A673 (cell line): ENCODE measurements around the gene OSGIN1. TPM values are rescaled to one million over a fixed set of nuclear protein-coding genes. Genes with fewer than 3 reads are reported as not detected.

Experiments used
- BruUV-seq: library from RNA; stranded (reverse); fragments of 400-500 nt; replicated peaks from 2 replicates; lab custom pipeline; 2021; lab: Mats Ljungman, UMichigan
- CTCF ChIA-PET: fragments of 300-600 bp; sonication (Branson Sonifier 250); formaldehyde crosslinking; loops from one replicate; lab custom pipeline; 2022; ENCODE audit warnings: antibody characterized with exemption; lab: Charles Lee
- POLR2A ChIA-PET: fragments of 300-600 bp; sonication (Branson Sonifier 250); formaldehyde crosslinking; loops from one replicate; lab custom pipeline; 2022; ENCODE audit warnings: antibody characterized with exemption; ENCODE audit not compliant: low non-redundant PET; lab: Charles Lee
- DNase-seq: peaks from one replicate; pipeline ENCODE4 v3.0.0-alpha.2; 2015; ENCODE audit warnings: low spot score
- H3K27ac ChIP-seq: fragments of 200-600 bp; sonication (generic); 2 replicates; pipeline ENCODE4 v1.5.1; 2016; ENCODE audit warnings: mixed run types, low read depth, mild to moderate bottlenecking, mixed read lengths, antibody characterized with exemption, low read length; ENCODE audit not compliant: poor library complexity, severe bottlenecking
- H3K27me3 ChIP-seq: fragments of 200-600 bp; sonication (generic); replicated peaks from 2 replicates; pipeline ENCODE4 v1.6.1; 2017; ENCODE audit warnings: mixed run types, low read depth, mild to moderate bottlenecking, mixed read lengths, antibody characterized with exemption, low read length; ENCODE audit not compliant: insufficient read depth, poor library complexity
- H3K36me3 ChIP-seq: fragments of 200-600 bp; sonication (generic); 2 replicates; pipeline ENCODE4 v1.6.1; 2016; ENCODE audit warnings: mixed run types, mild to moderate bottlenecking, mixed read lengths, antibody characterized with exemption, low read length; ENCODE audit not compliant: insufficient read depth, poor library complexity, severe bottlenecking
- H3K4me1 ChIP-seq: fragments of 200-600 bp; sonication (generic); 2 replicates; pipeline ENCODE4 v1.6.1; 2017; ENCODE audit warnings: mixed run types, mild to moderate bottlenecking, mixed read lengths, antibody characterized with exemption, low read length; ENCODE audit not compliant: insufficient read depth, poor library complexity, severe bottlenecking
- H3K4me3 ChIP-seq: fragments of 200-600 bp; sonication (generic); 2 replicates; pipeline ENCODE4 v1.5.1; 2016; ENCODE audit warnings: low read depth, mixed run types, mild to moderate bottlenecking, mixed read lengths, low read length; ENCODE audit not compliant: poor library complexity, severe bottlenecking
- H3K9me3 ChIP-seq: fragments of 200-600 bp; sonication (generic); 2 replicates; pipeline ENCODE4 v1.6.1; 2016; ENCODE audit warnings: mixed run types, low read depth, mild to moderate bottlenecking, mixed read lengths, antibody characterized with exemption, low read length; ENCODE audit not compliant: poor library complexity, severe bottlenecking
- EZH2 ChIP-seq: fragments of 200-600 bp; sonication (generic); IDR thresholded peaks from 2 replicates; pipeline ENCODE4 v1.6.1; 2017; ENCODE audit warnings: borderline replicate concordance, low read depth, mild to moderate bottlenecking, mixed read lengths, antibody characterized with exemption, low read length; ENCODE audit not compliant: poor library complexity, severe bottlenecking
- intact Hi-C: fragments of 100-400 bp; cut with micrococcal nuclease; formaldehyde crosslinking; loops from one replicate; pipeline ENCODE4 v1.10.0; 2022; ENCODE audit not compliant: unreplicated experiment
- total RNA-seq: library from RNA; stranded (reverse); gene quantifications from 2 replicates; pipeline ENCODE4 v1.2.3, GENCODE V29; 2021
- TF ChIP-seq, protein P1 (sequence below): fragments of 300-800, 200-600 bp; sonication (generic); conservative IDR thresholded peaks from 2 replicates; pipeline ENCODE4 v1.5.1; 2017; ENCODE audit warnings: low read depth, mild to moderate bottlenecking, antibody characterized with exemption, low read length, moderate library complexity, mixed read lengths

The OSGIN1 gene
- total RNA-seq, 1 experiment from 2014 or later: 2.4 TPM

DNA sequence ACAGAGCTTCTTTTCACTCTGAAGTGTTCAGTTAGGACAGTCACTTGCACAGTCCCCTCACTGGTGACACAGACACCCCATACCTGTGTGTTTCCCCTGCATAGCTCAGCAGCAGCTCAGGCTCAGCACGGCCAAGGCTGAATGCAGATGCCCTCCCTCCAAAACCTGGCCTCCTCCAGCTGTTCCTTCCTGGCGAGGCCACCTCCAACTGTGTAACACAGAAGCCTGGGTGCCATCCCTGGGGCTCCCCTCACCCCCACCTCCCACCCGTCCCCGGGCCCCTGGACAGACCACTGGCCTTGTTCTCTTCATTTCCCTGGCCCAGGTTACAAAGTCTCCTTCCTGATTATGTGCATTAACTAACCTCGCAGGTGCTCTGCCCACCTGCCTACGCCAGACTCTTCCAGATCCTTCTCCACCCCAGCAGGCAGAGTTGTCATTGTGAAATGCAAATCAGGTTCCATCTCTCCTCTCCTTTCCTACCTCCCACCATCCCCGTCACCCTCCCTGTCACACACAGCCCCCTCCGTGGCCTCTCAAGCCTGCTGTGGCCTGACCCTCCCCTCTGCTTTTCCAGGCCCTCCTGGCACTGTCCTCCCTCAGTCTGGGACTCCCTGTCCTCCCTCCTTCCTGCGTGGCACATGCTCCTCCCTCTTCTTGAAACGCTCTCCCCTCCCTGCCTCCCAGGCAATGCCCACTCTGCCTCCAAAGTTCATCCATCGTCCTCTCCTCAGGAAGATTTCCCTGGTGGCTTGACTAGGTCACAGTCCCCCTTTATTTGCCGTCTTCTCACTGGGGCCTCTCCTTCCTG lies 27.7 kb upstream of the OSGIN1 start:
- no peaks in the 10 kb centered on the region for H3K36me3 ChIP-seq
- H3K27ac ChIP-seq: no peak overlapping the region
- POLR2A ChIA-PET: no interaction called here
- intact Hi-C loops: no loop called here
- peaks cover 5% of the 10 kb centered on the region for H3K27me3 ChIP-seq
- H3K4me1 ChIP-seq: no peaks in the 10 kb centered on the region
- no peaks in the 10 kb centered on the region for H3K9me3 ChIP-seq
- no peak overlapping the region for H3K4me3 ChIP-seq
- CTCF ChIA-PET: no interaction called here
- BruUV-seq: no TSS peak
- no peak for DNase-seq
- TF ChIP-seq EZH2: no peak

DNA sequence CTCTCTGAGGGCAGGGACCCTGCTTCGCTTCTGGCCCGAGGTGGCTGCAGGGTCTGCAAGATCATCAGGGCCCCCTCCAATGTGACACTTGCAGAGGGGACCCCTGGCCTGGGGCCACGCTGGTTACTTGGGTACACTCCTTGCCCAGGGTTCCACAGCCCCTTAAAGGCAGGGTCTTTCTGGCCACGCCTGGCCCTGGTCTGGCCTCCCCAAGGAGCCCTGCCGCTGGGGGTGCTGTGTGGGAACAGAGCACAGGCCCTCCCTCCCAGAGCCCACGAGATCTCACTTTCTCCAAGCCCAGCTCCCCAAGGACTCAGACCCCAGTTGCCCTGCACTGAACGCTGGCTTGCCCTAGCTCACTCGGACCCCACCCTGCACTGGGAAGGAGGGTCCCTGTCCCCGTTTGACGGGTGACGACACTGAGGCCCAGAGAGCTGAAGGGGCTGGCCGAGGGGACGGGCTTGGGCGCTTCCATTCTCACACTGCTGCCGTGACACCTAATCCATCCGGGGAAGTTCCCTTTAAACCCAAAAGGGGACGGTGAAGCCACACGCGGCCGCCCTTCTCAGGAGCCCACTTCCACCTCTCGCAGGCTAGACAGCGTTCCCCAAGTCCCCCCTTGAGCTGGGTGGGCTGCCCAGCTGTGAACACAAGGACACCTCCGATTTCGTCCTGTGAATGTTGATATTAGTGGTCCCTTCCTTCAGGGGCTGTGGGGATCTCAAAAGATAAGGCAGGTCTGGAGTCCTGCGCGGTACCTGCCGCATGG lies 26.9 kb upstream of the OSGIN1 start:
- ChIA-PET CTCF (no interaction called here), POLR2A (no interaction called here)
- Histone ChIP-seq H3K4me1 (no peaks in the 10 kb centered on the region), H3K4me3 (no peak overlapping the region), H3K36me3 (no peaks in the 10 kb centered on the region), H3K27me3 (peaks cover 5% of the 10 kb centered on the region), H3K9me3 (no peaks in the 10 kb centered on the region), H3K27ac (no peak overlapping the region)
- intact Hi-C loops: no loop called here
- no peak for DNase-seq
- no peak for TF ChIP-seq EZH2
- TF ChIP-seq, protein P1, sequence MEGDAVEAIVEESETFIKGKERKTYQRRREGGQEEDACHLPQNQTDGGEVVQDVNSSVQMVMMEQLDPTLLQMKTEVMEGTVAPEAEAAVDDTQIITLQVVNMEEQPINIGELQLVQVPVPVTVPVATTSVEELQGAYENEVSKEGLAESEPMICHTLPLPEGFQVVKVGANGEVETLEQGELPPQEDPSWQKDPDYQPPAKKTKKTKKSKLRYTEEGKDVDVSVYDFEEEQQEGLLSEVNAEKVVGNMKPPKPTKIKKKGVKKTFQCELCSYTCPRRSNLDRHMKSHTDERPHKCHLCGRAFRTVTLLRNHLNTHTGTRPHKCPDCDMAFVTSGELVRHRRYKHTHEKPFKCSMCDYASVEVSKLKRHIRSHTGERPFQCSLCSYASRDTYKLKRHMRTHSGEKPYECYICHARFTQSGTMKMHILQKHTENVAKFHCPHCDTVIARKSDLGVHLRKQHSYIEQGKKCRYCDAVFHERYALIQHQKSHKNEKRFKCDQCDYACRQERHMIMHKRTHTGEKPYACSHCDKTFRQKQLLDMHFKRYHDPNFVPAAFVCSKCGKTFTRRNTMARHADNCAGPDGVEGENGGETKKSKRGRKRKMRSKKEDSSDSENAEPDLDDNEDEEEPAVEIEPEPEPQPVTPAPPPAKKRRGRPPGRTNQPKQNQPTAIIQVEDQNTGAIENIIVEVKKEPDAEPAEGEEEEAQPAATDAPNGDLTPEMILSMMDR: no peak
- no TSS peak for BruUV-seq

DNA sequence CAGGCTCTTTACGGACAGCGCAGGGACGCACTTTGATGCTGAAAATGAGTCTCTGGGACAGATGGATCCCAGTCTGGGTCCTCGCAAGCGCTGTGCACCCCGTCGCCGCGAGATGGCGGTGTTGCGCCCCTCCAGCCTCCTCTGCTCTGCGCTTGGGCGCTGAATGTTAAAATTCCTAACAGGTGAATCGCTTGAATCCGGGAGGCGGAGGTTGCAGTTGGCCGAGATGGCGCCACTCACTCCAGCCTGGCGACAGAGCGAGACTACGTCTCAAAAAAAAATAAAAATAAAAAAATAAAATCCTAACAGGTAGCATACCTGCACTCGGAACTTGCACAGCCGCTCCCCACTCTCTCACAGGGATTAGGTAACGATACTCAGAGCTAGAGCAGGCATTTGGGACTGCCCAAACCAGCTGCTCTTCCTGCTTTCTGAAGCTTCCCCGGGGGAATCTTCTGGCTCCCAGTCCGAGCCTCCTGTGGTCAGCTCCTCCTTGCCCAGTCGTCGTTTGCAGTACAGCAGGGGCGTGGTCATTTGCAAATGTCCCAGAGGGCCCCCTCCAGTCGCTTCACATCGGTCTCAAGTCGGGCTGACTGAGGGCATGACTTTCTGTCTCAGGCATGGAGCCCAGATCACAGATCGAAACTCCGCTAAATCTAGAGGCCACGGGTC lies 26.2 kb upstream of the OSGIN1 start:
- H3K4me1 ChIP-seq: no peaks in the 10 kb centered on the region
- ChIA-PET POLR2A (no interaction called here), CTCF (no interaction called here)
- no peaks in the 10 kb centered on the region for H3K9me3 ChIP-seq
- H3K4me3 ChIP-seq: no peak overlapping the region
- intact Hi-C loops: no loop called here
- H3K27ac ChIP-seq: no peak overlapping the region
- no peaks in the 10 kb centered on the region for H3K36me3 ChIP-seq
- TF ChIP-seq EZH2: no peak
- TF ChIP-seq, protein P1: peak; percentile 95
- BruUV-seq: no TSS peak
- peak; percentile 61 for DNase-seq
- peaks cover 5% of the 10 kb centered on the region for H3K27me3 ChIP-seq
